HL-60 (cell line): ENCODE data around the gene PTCRA.

Experiments used
- DNase-seq, 2 experiments: peaks; one replicate each; pipeline ENCODE4 v3.0.0-alpha.2; 2010 to 2020; ENCODE audit warnings: low read depth in 1 of 2, low spot score in 1 of 2
- H3K27ac ChIP-seq: fragments of 250-450 bp; sonication (Bioruptor Pico); replicated peaks from 2 replicates; pipeline ENCODE4 v1.5.1; 2020; ENCODE audit warnings: mild to moderate bottlenecking, moderate library complexity
- H3K27me3 ChIP-seq: fragments of 250-450 bp; sonication (Bioruptor Pico); 2 replicates; pipeline ENCODE4 v1.5.1; 2021; ENCODE audit warnings: mild to moderate bottlenecking, moderate library complexity; ENCODE audit not compliant: insufficient read depth, poor library complexity, severe bottlenecking
- H3K4me3 ChIP-seq: replicated peaks from 2 replicates; pipeline ENCODE4 v1.5.1; 2011; ENCODE audit warnings: mild to moderate bottlenecking, control low read depth, low read length; ENCODE audit not compliant: insufficient read depth
- CTCF ChIP-seq: IDR thresholded peaks from one replicate; pipeline ENCODE4 v1.5.1; 2011; ENCODE audit warnings: low read length, control low read depth, inconsistent platforms; ENCODE audit not compliant: insufficient read depth
- GABPA ChIP-seq: IDR thresholded peaks from 2 replicates; pipeline ENCODE4 v1.6.1; 2012; ENCODE audit warnings: low read depth
- POLR2AphosphoS5 ChIP-seq: IDR thresholded peaks from 2 replicates; pipeline ENCODE4 v1.6.1; 2012; ENCODE audit warnings: low read depth
- SPI1 ChIP-seq: IDR thresholded peaks from 2 replicates; pipeline ENCODE4 v1.6.1; 2012; ENCODE audit warnings: low read depth, mild to moderate bottlenecking, borderline replicate concordance
- TF ChIP-seq, protein P1 (sequence below): IDR thresholded peaks from 2 replicates; pipeline ENCODE4 v1.6.1; 2012; ENCODE audit warnings: low read depth; ENCODE audit not compliant: insufficient replicate concordance

PTCRA gene

DNA sequence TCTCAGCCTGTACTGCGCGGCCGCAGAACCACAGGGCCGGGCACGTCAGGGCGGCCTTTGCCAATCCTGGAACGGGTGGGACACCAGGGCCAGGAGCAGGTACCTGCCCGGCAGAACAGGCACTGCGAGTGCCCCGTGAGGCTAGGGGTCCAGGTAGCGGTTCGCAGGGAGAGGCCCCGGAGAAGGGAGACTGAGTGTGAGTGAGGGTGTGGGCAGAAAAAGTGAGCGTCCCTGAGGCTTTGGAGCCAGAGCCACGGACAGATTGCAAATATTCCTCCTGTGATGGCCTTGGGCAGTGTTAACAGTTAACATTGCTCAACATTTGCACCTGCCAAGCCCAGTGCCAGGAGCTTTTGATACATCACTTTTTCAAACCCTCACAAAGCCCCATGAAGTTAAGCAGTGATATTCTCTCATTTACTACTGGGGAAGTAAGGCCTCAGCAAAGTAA lies 45.2 kb downstream of the PTCRA start:
- no peak for TF ChIP-seq GABPA
- no peak for TF ChIP-seq CTCF
- TF ChIP-seq SPI1: no peak
- TF ChIP-seq POLR2AphosphoS5: no peak
- TF ChIP-seq, protein P1, sequence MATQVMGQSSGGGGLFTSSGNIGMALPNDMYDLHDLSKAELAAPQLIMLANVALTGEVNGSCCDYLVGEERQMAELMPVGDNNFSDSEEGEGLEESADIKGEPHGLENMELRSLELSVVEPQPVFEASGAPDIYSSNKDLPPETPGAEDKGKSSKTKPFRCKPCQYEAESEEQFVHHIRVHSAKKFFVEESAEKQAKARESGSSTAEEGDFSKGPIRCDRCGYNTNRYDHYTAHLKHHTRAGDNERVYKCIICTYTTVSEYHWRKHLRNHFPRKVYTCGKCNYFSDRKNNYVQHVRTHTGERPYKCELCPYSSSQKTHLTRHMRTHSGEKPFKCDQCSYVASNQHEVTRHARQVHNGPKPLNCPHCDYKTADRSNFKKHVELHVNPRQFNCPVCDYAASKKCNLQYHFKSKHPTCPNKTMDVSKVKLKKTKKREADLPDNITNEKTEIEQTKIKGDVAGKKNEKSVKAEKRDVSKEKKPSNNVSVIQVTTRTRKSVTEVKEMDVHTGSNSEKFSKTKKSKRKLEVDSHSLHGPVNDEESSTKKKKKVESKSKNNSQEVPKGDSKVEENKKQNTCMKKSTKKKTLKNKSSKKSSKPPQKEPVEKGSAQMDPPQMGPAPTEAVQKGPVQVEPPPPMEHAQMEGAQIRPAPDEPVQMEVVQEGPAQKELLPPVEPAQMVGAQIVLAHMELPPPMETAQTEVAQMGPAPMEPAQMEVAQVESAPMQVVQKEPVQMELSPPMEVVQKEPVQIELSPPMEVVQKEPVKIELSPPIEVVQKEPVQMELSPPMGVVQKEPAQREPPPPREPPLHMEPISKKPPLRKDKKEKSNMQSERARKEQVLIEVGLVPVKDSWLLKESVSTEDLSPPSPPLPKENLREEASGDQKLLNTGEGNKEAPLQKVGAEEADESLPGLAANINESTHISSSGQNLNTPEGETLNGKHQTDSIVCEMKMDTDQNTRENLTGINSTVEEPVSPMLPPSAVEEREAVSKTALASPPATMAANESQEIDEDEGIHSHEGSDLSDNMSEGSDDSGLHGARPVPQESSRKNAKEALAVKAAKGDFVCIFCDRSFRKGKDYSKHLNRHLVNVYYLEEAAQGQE: no peak
- no peaks in the 10 kb centered on the region for H3K27me3 ChIP-seq
- no peak overlapping the region for H3K27ac ChIP-seq
- no peak for DNase-seq
- H3K4me3 ChIP-seq: no peak overlapping the region

- Histone ChIP-seq H3K27ac (no peak overlapping the region), H3K27me3 (no peaks in the 10 kb centered on the region), H3K4me3 (no peak overlapping the region)
- TF ChIP-seq, protein P1: no peak
- TF ChIP-seq CTCF (no peak), POLR2AphosphoS5 (no peak), GABPA (no peak), SPI1 (no peak)
- DNase-seq: no peak
Measured at GRCh38 chr6:42962096-42962495, 46.2 kb downstream of the PTCRA start.

DNA sequence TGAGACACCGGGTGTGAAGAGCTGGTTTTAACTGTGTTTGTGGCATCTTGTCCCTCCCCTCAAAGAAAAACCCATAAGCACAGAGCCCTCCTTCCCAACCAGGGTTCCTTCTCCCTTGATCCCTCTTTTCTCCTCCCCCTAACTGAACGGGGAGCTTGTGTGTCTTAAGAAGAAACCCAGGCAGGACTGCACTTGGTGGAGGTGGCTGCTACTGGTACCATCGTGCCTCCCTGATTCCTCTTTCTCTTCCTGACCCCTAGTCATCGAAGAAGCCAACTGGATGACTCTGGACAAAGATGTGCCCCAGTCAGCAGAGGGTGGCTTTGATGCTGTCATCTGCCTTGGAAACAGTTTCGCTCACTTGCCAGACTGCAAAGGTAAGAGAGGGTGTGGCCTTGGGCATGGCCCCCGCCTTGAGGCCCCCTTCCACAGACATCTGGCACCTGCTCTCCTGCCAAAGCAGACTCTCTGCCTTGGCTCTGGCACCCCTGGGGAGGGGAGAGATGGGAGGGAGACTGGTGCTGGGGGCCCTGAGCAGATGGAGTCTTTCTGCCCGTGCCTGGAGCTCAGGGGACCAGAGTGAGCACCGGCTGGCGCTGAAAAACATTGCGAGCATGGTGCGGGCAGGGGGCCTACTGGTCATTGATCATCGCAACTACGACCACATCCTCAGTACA lies 46.8 kb downstream of the PTCRA start:
- H3K27me3 ChIP-seq: no peaks in the 10 kb centered on the region
- H3K27ac ChIP-seq: no peak overlapping the region
- no peak overlapping the region for H3K4me3 ChIP-seq
- no peak for TF ChIP-seq SPI1
- TF ChIP-seq GABPA: no peak
- no peak for TF ChIP-seq POLR2AphosphoS5
- no peak for TF ChIP-seq CTCF
- TF ChIP-seq, protein P1: no peak
- DNase-seq: no peak
